ENCODE measurements around the gene SH3TC2.

SH3TC2 gene

GRCh38 chr5:148966938-148967337 is 95.9 kb downstream of the SH3TC2 start:
- POLR2A ChIA-PET, result interaction anchor here (0.7 kb wide), 1 partner anchor 9 kb away, joined by 3 read pairs; no protein-coding TSS in a partner anchor
- Histone ChIP-seq H3K27ac (ENCODE audit: extremely low read depth, low read depth, low read length) (no peak overlapping the region), H3K4me1 (ENCODE audit: control insufficient read depth, insufficient read depth, low read length) (no peaks in the 10 kb centered on the region), H3K36me3 (ENCODE audit: control insufficient read depth in 2 of 2, insufficient read depth in 1 of 2, low read length in 2 of 2) (no peaks in the 10 kb centered on the region), H3K9me3 (ENCODE audit: control insufficient read depth, insufficient read depth, low read depth, low read length) (no peaks in the 10 kb centered on the region), H3K4me3 (ENCODE audit: low read depth, low read length) (no peak overlapping the region)
- CTCF ChIA-PET, result interaction anchor here (0.6 to 3.2 kb wide), 9 partner anchors 9 to 233 kb away, joined by 3 to 19 read pairs (median 4); no protein-coding TSS in a partner anchor
- TF ChIP-seq ZNF202 (tag by site-specific recombination; IDR thresholded peaks at IDR 0.05; ENCODE audit: borderline replicate concordance) (no peak), BCL6B (tag by site-specific recombination; IDR thresholded peaks at IDR 0.05) (no peak), ZIC2 (tag by site-specific recombination; IDR thresholded peaks at IDR 0.05) (no peak), SCRT1 (tag by site-specific recombination; IDR thresholded peaks at IDR 0.05; ENCODE audit: borderline replicate concordance) (no peak), PRDM2 (tag by site-specific recombination; IDR thresholded peaks at IDR 0.05; ENCODE audit: borderline replicate concordance) (no peak), ZSCAN23 (tag by site-specific recombination; IDR thresholded peaks at IDR 0.05) (no peak), ZNF175 (tag by site-specific recombination; IDR thresholded peaks at IDR 0.05) (no peak), ZNF23 (tag by site-specific recombination; IDR thresholded peaks at IDR 0.05; ENCODE audit: borderline replicate concordance) (no peak), ZNF768 (tag by site-specific recombination; IDR thresholded peaks at IDR 0.05) (no peak), ZXDB (tag by site-specific recombination; IDR thresholded peaks at IDR 0.05) (no peak), ZNF174 (tag by site-specific recombination; IDR thresholded peaks at IDR 0.05) (no peak), ZNF639 (tag by site-specific recombination; IDR thresholded peaks at IDR 0.05) (no peak), ZNF704 (tag by site-specific recombination; IDR thresholded peaks at IDR 0.05) (no peak), ZNF169 (tag by site-specific recombination; IDR thresholded peaks at IDR 0.05) (no peak), ZNF133 (tag by site-specific recombination; IDR thresholded peaks at IDR 0.05) (no peak), PRDM4 (tag by site-specific recombination; IDR thresholded peaks at IDR 0.05) (no peak), ZNF624 (tag by site-specific recombination; IDR thresholded peaks at IDR 0.05) (no peak), ZNF585B (tag by site-specific recombination; IDR thresholded peaks at IDR 0.05) (no peak), ZNF561 (tag by site-specific recombination; IDR thresholded peaks at IDR 0.05; ENCODE audit: borderline replicate concordance) (no peak)

Data from HEK293 (cell line).